GM21737 (cell line): ENCODE measurements around the gene RXRG.
"Not testable (repeated sequence)": the region's sequence is repeated elsewhere in the genome, so short reads cannot be mapped to it uniquely, and the experiment has no call there.

ENCODE experiments used
- ATAC-seq: cut with Tn5 transposase; IDR thresholded peaks from one replicate; pipeline ENCODE4 v1.9.1; 2021; ENCODE audit warnings: mild to moderate bottlenecking, moderate library complexity; ENCODE audit not compliant: unreplicated experiment

RXRG gene

GRCh38 chr1:165444897-165445370, at the start of gene RXRG:
Gene RXRG (minus strand): TSS chr1:165445126. CDS start chr1:165444893, 233 bp downstream.
- ATAC-seq: no peak

- no peak for ATAC-seq
Observed at GRCh38 chr1:165492845-165493373, 48.0 kb upstream of the RXRG start.

GRCh38 chr1:165490175-165490574, 45.2 kb upstream of the RXRG start:
- ATAC-seq: no peak

GRCh38 chr1:165487921-165488320, 43.0 kb upstream of the RXRG start:
- ATAC-seq: no peak

- ATAC-seq: no peak
Observed at GRCh38 chr1:165486663-165487062, 41.7 kb upstream of the RXRG start.

- no peak for ATAC-seq
Observed at GRCh38 chr1:165485716-165486115, 40.8 kb upstream of the RXRG start.

GRCh38 chr1:165484532-165484931, 39.6 kb upstream of the RXRG start:
- no peak for ATAC-seq

- no peak for ATAC-seq
Observed at GRCh38 chr1:165483412-165483811, 38.5 kb upstream of the RXRG start.

- no peak for ATAC-seq
Observed at GRCh38 chr1:165481820-165482532, 37.0 kb upstream of the RXRG start.

GRCh38 chr1:165476776-165477175, 31.9 kb upstream of the RXRG start:
- ATAC-seq: no peak

GRCh38 chr1:165474196-165474595, 29.3 kb upstream of the RXRG start:
- ATAC-seq: no peak

- ATAC-seq: no peak
Observed at GRCh38 chr1:165473081-165473480, 28.2 kb upstream of the RXRG start.

- ATAC-seq: no peak
Observed at GRCh38 chr1:165468726-165469249, 23.9 kb upstream of the RXRG start.

GRCh38 chr1:165468253-165468652, 23.3 kb upstream of the RXRG start:
- ATAC-seq: no peak

GRCh38 chr1:165467706-165468105, 22.8 kb upstream of the RXRG start:
- ATAC-seq: no peak

- ATAC-seq: no peak
Observed at GRCh38 chr1:165463978-165464377, 19.1 kb upstream of the RXRG start.

- ATAC-seq: not testable (repeated sequence)
Observed at GRCh38 chr1:165459683-165460082, 14.8 kb upstream of the RXRG start.

- no peak for ATAC-seq
Observed at GRCh38 chr1:165456861-165457260, 11.9 kb upstream of the RXRG start.

GRCh38 chr1:165456114-165456513, 11.2 kb upstream of the RXRG start:
- ATAC-seq: no peak

- ATAC-seq: no peak
Observed at GRCh38 chr1:165455111-165455510, 10.2 kb upstream of the RXRG start.

GRCh38 chr1:165454091-165454610, 9.2 kb upstream of the RXRG start:
- ATAC-seq: no peak
